AG09309 (cell line): ENCODE measurements around the gene AP1AR.
"Not testable (repeated sequence)": the region's sequence is repeated elsewhere in the genome, so short reads cannot be mapped to it uniquely, and the experiment has no call there.

Experiments used
- DNase-seq: peaks from one replicate; pipeline ENCODE4 v3.0.0-alpha.2; 2010; ENCODE audit warnings: low read depth
- H3K4me3 ChIP-seq: 2 replicates; pipeline ENCODE4 v1.5.1; 2011; ENCODE audit warnings: mild to moderate bottlenecking, low read depth, low read length, moderate library complexity; ENCODE audit not compliant: control insufficient read depth
- CTCF ChIP-seq: IDR thresholded peaks from 2 replicates; pipeline ENCODE4 v1.5.1; 2011; ENCODE audit warnings: mild to moderate bottlenecking, low read depth, low read length, inconsistent platforms; ENCODE audit not compliant: insufficient read depth, control insufficient read depth; ENCODE audit errors: missing control alignments

Gene AP1AR

DNA sequence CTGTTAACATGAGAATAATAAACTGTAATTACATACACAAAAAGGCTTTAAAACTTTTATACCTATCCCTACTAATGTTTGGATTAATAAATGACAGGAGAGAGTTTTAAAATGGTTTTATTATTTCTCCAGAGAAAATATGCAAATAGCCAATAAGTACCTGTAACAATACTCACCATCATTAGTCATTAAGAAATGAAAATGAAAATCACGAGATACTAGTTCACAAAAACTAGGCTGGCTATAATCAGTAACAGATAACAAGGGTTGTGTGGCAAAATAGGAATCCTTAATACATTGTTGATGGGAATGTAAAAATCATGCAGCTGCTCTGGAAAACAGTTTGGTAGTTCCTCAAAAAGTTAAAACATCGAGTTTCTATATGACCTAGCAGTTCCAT is 25.2 kb upstream of the AP1AR start:
- no peak overlapping the region for H3K4me3 ChIP-seq
- no peak for DNase-seq
- no peak for TF ChIP-seq CTCF

DNA sequence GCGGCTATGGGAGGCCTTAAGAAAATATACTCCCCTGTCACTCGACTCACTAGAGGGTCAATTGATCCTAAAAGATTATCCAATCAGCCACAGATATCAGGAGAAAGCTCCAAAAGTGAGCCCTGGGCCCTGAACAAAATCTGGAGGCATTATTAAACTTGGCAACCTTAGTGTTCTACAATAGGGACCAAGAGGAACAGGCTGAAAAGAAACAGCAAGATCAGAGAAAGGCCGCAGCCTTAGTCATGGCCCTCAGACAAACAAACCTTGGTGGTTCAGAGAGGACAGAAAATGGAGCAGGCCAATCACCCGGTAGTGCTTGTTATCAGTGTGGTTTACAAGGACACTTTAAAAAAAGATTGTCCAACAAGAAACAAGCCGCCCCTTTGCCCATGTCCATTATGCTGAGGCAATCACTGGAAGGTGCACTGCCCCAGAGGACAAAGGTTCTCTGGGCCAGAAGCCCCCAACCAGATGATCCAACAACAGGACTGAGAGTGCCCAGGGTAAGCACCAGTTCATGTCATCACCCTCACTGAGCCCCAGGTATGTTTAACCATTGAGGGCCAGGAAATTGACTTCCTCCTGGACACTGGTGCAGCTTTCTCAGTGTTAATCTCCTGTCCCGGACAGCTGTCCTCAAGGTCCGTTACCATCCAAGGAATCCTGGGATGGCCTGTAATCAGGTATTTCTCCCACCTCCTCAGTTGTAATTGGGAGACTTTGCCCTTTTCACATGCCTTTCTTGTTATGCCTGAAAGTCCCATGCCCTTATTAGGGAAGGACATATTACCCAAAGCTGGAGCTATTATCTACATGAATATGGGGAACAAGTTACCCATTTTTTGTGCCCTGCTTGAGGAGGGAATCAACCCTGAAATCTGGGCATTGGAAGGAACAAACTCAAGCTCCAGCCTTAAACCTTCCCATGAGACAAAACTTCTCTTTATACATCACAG is 23.2 kb upstream of the AP1AR start:
- H3K4me3 ChIP-seq, DNase-seq: not testable (repeated sequence)

DNA sequence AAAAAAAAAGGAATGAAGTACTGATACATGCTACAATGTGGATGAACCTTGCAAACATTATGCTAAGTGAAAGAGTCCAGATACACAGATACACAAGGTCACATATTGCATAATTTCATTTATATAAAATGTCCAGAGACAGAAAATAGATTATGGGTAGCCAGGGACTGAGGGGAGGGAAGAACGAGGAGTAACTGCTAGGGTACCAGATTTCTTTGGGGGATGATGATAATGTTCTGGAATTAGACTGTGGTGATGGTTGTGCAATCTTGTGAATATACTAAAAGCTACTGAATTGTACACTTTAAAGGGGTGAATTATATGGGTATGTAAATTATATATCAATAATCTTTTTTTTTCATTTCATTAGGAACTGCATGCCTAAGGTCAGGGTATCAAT is 20.8 kb upstream of the AP1AR start:
- H3K4me3 ChIP-seq: no peak overlapping the region
- no peak for TF ChIP-seq CTCF
- DNase-seq: no peak

- H3K4me3 ChIP-seq: no peak overlapping the region
- no peak for TF ChIP-seq CTCF
- DNase-seq: no peak
These were observed 18.5 kb upstream of the AP1AR start for GRCh38 chr4:112213091-112213490.

DNA sequence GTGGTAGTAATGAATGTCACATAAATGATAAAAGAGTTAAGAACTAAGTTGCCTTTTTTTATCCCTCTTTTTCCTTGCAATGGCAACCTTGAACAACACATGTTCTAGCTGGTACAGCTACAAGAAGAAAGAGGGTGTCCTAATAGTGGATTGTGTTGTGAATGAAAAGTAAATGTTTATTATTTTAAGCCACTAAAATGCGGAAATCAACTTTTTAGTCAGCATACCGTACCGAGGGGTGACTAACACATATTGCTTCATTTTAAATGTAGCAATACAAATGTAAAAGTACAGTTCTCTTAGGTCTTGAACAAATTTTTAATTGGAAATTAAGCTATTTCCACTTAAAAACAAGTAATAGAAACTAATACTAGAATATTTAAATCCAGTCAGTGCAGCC is 17.7 kb upstream of the AP1AR start:
- peak; percentile 63 for DNase-seq
- no peak overlapping the region for H3K4me3 ChIP-seq
- no peak for TF ChIP-seq CTCF

DNA sequence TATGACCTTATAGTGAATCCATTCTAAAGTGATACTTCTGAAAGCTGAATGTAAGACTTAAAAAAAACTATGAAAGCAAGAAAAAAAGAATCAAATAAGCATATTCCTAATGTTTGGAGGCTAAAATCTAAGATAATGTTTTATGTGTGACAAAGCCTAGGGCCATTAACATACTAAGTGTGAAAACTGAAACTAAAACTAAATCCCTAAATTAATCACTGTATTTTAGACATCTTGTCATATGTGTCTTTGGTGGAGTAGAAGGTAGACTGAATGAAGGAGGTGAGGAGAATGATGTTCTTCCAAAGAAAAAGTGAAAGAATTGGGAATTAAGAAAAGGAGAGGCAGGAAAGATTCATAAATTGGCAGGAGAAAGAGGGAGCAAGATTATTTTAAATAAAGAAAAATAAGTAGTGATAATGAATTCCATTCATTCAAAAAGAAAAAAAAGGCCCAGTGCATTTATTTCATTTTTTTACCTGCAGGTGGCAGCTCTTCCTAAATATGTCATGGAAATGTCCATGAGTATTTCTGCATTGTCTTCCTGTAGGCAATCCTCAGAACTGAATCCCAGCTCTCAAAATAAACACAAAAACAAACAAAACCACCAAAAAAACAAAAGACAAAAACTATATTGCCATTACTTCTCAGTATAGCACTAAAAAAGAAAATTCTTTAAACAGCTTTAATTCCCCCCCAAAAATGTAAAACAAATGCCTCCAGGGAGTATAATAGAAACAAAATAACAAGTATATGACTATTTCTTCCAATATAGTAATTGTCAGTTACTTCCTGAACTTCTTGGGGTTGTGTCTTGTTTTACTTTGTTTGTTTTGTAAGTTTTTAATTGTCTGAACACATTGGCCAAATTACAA is 17.0 kb upstream of the AP1AR start:
- DNase-seq: no peak
- H3K4me3 ChIP-seq: no peak overlapping the region
- TF ChIP-seq CTCF: peak; percentile 32
